Activated naive CD8-positive, alpha-beta T cell treated with anti-CD3 and anti-CD28 coated beads, Interleukin-2, amount 10 ng/mL, durations not matched to agents 7 days and 5 days (primary cell): ENCODE data around the gene KCNA10. TPM values are rescaled to one million over a fixed set of nuclear protein-coding genes. Genes with fewer than 3 reads are reported as not detected.

Experiments used
- ATAC-seq: fragments of 150-1000 bp; cut with Tn5 transposase; one replicate; pipeline ENCODE4 v1.10.0; 2021; ENCODE audit warnings: low read depth, moderate library complexity
- POLR2A ChIA-PET: fragments of 350-600 bp; sonication (Branson Sonifier 250); formaldehyde crosslinking; loops from one replicate; lab custom pipeline; 2021; ENCODE audit warnings: antibody characterized with exemption; lab: Charles Lee
- DNase-seq: peaks from one replicate; pipeline ENCODE4 v3.0.0; 2021
- H3K27ac Mint-ChIP-seq: one replicate; pipeline ENCODE4 v1.8.0; 2022; ENCODE audit warnings: mild to moderate bottlenecking, mixed read lengths
- H3K27me3 Mint-ChIP-seq: one replicate; pipeline ENCODE4 v1.8.0; 2022; ENCODE audit warnings: mild to moderate bottlenecking, moderate library complexity, mixed read lengths
- H3K36me3 Mint-ChIP-seq: one replicate; pipeline ENCODE4 v1.8.0; 2021; ENCODE audit warnings: mild to moderate bottlenecking, mixed read lengths
- H3K4me1 Mint-ChIP-seq: one replicate; pipeline ENCODE4 v1.8.0; 2021; ENCODE audit warnings: mixed read lengths
- H3K4me3 Mint-ChIP-seq: one replicate; pipeline ENCODE4 v1.8.0; 2022; ENCODE audit warnings: mild to moderate bottlenecking, moderate library complexity, mixed read lengths
- H3K9me3 Mint-ChIP-seq: one replicate; pipeline ENCODE4 v1.8.0; 2021; ENCODE audit warnings: mixed read lengths
- total RNA-seq, 2 experiments: library from RNA; stranded (reverse); gene quantifications; one replicate each; pipeline ENCODE4 v1.2.3, GENCODE V29; 2021

Gene KCNA10
- total RNA-seq, 2 experiments from 2014 or later, result not detected

- POLR2A ChIA-PET, result no interaction called here
- H3K27ac Mint-ChIP-seq, result no peak overlapping the region
- H3K27me3 Mint-ChIP-seq, result peaks cover 19% of the 10 kb centered on the region
- DNase-seq, result no peak
- no peaks in the 10 kb centered on the region for H3K36me3 Mint-ChIP-seq
- no peak for ATAC-seq
- no peaks in the 10 kb centered on the region for H3K4me1 Mint-ChIP-seq
- H3K4me3 Mint-ChIP-seq, result no peak overlapping the region
- H3K9me3 Mint-ChIP-seq, result no peaks in the 10 kb centered on the region
Measured at GRCh38 chr1:110547017-110547416, 28.0 kb upstream of the KCNA10 start.

GRCh38 chr1:110545492-110545891 lies 26.5 kb upstream of the KCNA10 start:
- no peak for ATAC-seq
- no peaks in the 10 kb centered on the region for H3K36me3 Mint-ChIP-seq
- H3K9me3 Mint-ChIP-seq, result no peaks in the 10 kb centered on the region
- peaks cover 13% of the 10 kb centered on the region for H3K27me3 Mint-ChIP-seq
- H3K4me3 Mint-ChIP-seq, result no peak overlapping the region
- H3K4me1 Mint-ChIP-seq, result no peaks in the 10 kb centered on the region
- DNase-seq, result no peak
- POLR2A ChIA-PET, result no interaction called here
- no peak overlapping the region for H3K27ac Mint-ChIP-seq

GRCh38 chr1:110544753-110545152 lies 25.8 kb upstream of the KCNA10 start:
- no peak for ATAC-seq
- H3K4me1 Mint-ChIP-seq, result no peaks in the 10 kb centered on the region
- H3K27me3 Mint-ChIP-seq, result peaks cover 13% of the 10 kb centered on the region
- no peak overlapping the region for H3K27ac Mint-ChIP-seq
- no peaks in the 10 kb centered on the region for H3K36me3 Mint-ChIP-seq
- DNase-seq, result no peak
- no peaks in the 10 kb centered on the region for H3K9me3 Mint-ChIP-seq
- H3K4me3 Mint-ChIP-seq, result no peak overlapping the region
- POLR2A ChIA-PET, result no interaction called here

- no peak for DNase-seq
- POLR2A ChIA-PET, result no interaction called here
- Mint-ChIP-seq H3K4me3 (no peak overlapping the region), H3K36me3 (no peaks in the 10 kb centered on the region), H3K9me3 (no peaks in the 10 kb centered on the region), H3K4me1 (no peaks in the 10 kb centered on the region), H3K27ac (no peak overlapping the region), H3K27me3 (peaks cover 13% of the 10 kb centered on the region)
- no peak for ATAC-seq
Measured at GRCh38 chr1:110542725-110543124, 23.8 kb upstream of the KCNA10 start.

GRCh38 chr1:110541906-110542395 lies 23.0 kb upstream of the KCNA10 start:
- Mint-ChIP-seq H3K36me3 (no peaks in the 10 kb centered on the region), H3K9me3 (no peaks in the 10 kb centered on the region), H3K27me3 (peaks cover 13% of the 10 kb centered on the region), H3K4me1 (no peaks in the 10 kb centered on the region), H3K4me3 (no peak overlapping the region), H3K27ac (no peak overlapping the region)
- no peak for ATAC-seq
- no peak for DNase-seq
- POLR2A ChIA-PET, result no interaction called here

- Mint-ChIP-seq H3K4me3 (no peak overlapping the region), H3K27me3 (peaks cover 7% of the 10 kb centered on the region), H3K36me3 (no peaks in the 10 kb centered on the region), H3K4me1 (no peaks in the 10 kb centered on the region), H3K9me3 (no peaks in the 10 kb centered on the region), H3K27ac (no peak overlapping the region)
- POLR2A ChIA-PET, result no interaction called here
- ATAC-seq (no peak), DNase-seq (no peak)
Measured at GRCh38 chr1:110540891-110541685, 22.1 kb upstream of the KCNA10 start.

- DNase-seq (no peak), ATAC-seq (no peak)
- POLR2A ChIA-PET, result no interaction called here
- no peak overlapping the region for H3K27ac Mint-ChIP-seq
- H3K36me3 Mint-ChIP-seq, result no peaks in the 10 kb centered on the region
- H3K27me3 Mint-ChIP-seq, result peaks cover 7% of the 10 kb centered on the region
- H3K4me1 Mint-ChIP-seq, result no peaks in the 10 kb centered on the region
- no peak overlapping the region for H3K4me3 Mint-ChIP-seq
- H3K9me3 Mint-ChIP-seq, result no peaks in the 10 kb centered on the region
Measured at GRCh38 chr1:110538921-110539320, 19.9 kb upstream of the KCNA10 start.

GRCh38 chr1:110538075-110538474 lies 19.1 kb upstream of the KCNA10 start:
- Mint-ChIP-seq H3K27me3 (peaks cover 7% of the 10 kb centered on the region), H3K9me3 (no peaks in the 10 kb centered on the region), H3K4me3 (no peak overlapping the region), H3K27ac (no peak overlapping the region), H3K4me1 (no peaks in the 10 kb centered on the region), H3K36me3 (no peaks in the 10 kb centered on the region)
- DNase-seq (no peak), ATAC-seq (no peak)
- POLR2A ChIA-PET, result no interaction called here

GRCh38 chr1:110535985-110536384 lies 17.0 kb upstream of the KCNA10 start:
- ATAC-seq, result no peak

GRCh38 chr1:110533230-110533629 lies 14.3 kb upstream of the KCNA10 start:
- DNase-seq (no peak), ATAC-seq (no peak)
- Mint-ChIP-seq H3K27ac (no peak overlapping the region), H3K4me1 (no peaks in the 10 kb centered on the region), H3K36me3 (no peaks in the 10 kb centered on the region), H3K27me3 (peaks cover 19% of the 10 kb centered on the region), H3K9me3 (no peaks in the 10 kb centered on the region), H3K4me3 (no peak overlapping the region)
- POLR2A ChIA-PET, result no interaction called here

More at GRCh38 chr1:110535985-110536384, 17.0 kb upstream of the KCNA10 start:
- no peak for DNase-seq
- Mint-ChIP-seq H3K27me3 (peaks cover 12% of the 10 kb centered on the region), H3K36me3 (no peaks in the 10 kb centered on the region), H3K4me3 (no peak overlapping the region), H3K9me3 (no peaks in the 10 kb centered on the region), H3K4me1 (no peaks in the 10 kb centered on the region), H3K27ac (no peak overlapping the region)
- POLR2A ChIA-PET, result no interaction called here

- no peak overlapping the region for H3K27ac Mint-ChIP-seq
- DNase-seq, result no peak
- no peak overlapping the region for H3K4me3 Mint-ChIP-seq
- H3K9me3 Mint-ChIP-seq, result no peaks in the 10 kb centered on the region
- peaks cover 25% of the 10 kb centered on the region for H3K27me3 Mint-ChIP-seq
- POLR2A ChIA-PET, result no interaction called here
- no peaks in the 10 kb centered on the region for H3K36me3 Mint-ChIP-seq
- ATAC-seq, result no peak
- peaks cover 3% of the 10 kb centered on the region for H3K4me1 Mint-ChIP-seq
Measured at GRCh38 chr1:110529011-110529410, 10.0 kb upstream of the KCNA10 start.

GRCh38 chr1:110526201-110526780 lies 7.3 kb upstream of the KCNA10 start:
- H3K9me3 Mint-ChIP-seq, result no peaks in the 10 kb centered on the region
- DNase-seq (no peak), ATAC-seq (no peak)
- no peak overlapping the region for H3K27ac Mint-ChIP-seq
- H3K4me1 Mint-ChIP-seq, result peaks cover 3% of the 10 kb centered on the region
- H3K4me3 Mint-ChIP-seq, result no peak overlapping the region
- H3K27me3 Mint-ChIP-seq, result peaks cover 33% of the 10 kb centered on the region
- POLR2A ChIA-PET, result no interaction called here
- H3K36me3 Mint-ChIP-seq, result no peaks in the 10 kb centered on the region

GRCh38 chr1:110525249-110525595 lies 6.2 kb upstream of the KCNA10 start:
- H3K27ac Mint-ChIP-seq, result no peak overlapping the region
- DNase-seq (no peak), ATAC-seq (no peak)
- H3K4me1 Mint-ChIP-seq, result peaks cover 3% of the 10 kb centered on the region
- no peaks in the 10 kb centered on the region for H3K9me3 Mint-ChIP-seq
- no peaks in the 10 kb centered on the region for H3K36me3 Mint-ChIP-seq
- POLR2A ChIA-PET, result interaction anchor here (1.1 kb wide), 1 partner anchor 250 kb away, joined by 7 read pairs; no protein-coding TSS in a partner anchor
- H3K4me3 Mint-ChIP-seq, result no peak overlapping the region
- peaks cover 33% of the 10 kb centered on the region for H3K27me3 Mint-ChIP-seq
